OCI-LY1 (cell line): Measurements from ENCODE around the gene COMMD10.

Experiments
- H2AFZ ChIP-seq: fragments of 200-600 bp; sonication (generic), shearing (Covaris generic); 2 replicates; pipeline ENCODE4 v1.6.0; 2014; ENCODE audit warnings: antibody characterized with exemption, mild to moderate bottlenecking, low read length
- H3F3A ChIP-seq: fragments of 200-600 bp; sonication (generic), shearing (Covaris generic); 2 replicates; pipeline ENCODE4 v1.6.0; 2014; ENCODE audit warnings: mild to moderate bottlenecking, antibody characterized with exemption, low read length, moderate library complexity; ENCODE audit not compliant: insufficient read depth
- H3K27ac ChIP-seq: fragments of 200-600 bp; sonication (generic); 2 replicates; pipeline ENCODE4 v1.5.1; 2014; ENCODE audit warnings: low read length, mixed run types, mild to moderate bottlenecking, low read depth; ENCODE audit not compliant: poor library complexity, severe bottlenecking
- H3K27me3 ChIP-seq: fragments of 200-600 bp; sonication (generic); 2 replicates; pipeline ENCODE4 v1.6.0; 2014; ENCODE audit warnings: antibody characterized with exemption, mild to moderate bottlenecking, low read length, moderate library complexity; ENCODE audit not compliant: insufficient read depth
- H3K36me3 ChIP-seq: fragments of 200-600 bp; sonication (generic); 2 replicates; pipeline ENCODE4 v1.6.1; 2014; ENCODE audit warnings: mild to moderate bottlenecking, antibody characterized with exemption, low read length, moderate library complexity, mixed read lengths; ENCODE audit not compliant: insufficient read depth
- H3K4me1 ChIP-seq: fragments of 200-600 bp; sonication (generic); 2 replicates; pipeline ENCODE4 v1.5.1; 2014; ENCODE audit warnings: mild to moderate bottlenecking, low read length, moderate library complexity; ENCODE audit not compliant: insufficient read depth, severe bottlenecking
- H3K4me2 ChIP-seq: fragments of 200-600 bp; sonication (generic), shearing (Covaris generic); 2 replicates; pipeline ENCODE4 v1.6.1; 2014; ENCODE audit warnings: low read length
- H3K4me3 ChIP-seq: fragments of 200-600 bp; sonication (generic); 2 replicates; pipeline ENCODE4 v1.5.1; 2014; ENCODE audit warnings: low read length, low read depth, mild to moderate bottlenecking, mixed read lengths; ENCODE audit not compliant: poor library complexity, severe bottlenecking
- H3K79me2 ChIP-seq: fragments of 200-600 bp; shearing (Covaris generic); 2 replicates; pipeline ENCODE4 v1.6.1; 2016; ENCODE audit warnings: mixed run types, low read length, mixed read lengths; ENCODE audit not compliant: insufficient read depth
- H3K9ac ChIP-seq: fragments of 200-600 bp; sonication (generic), shearing (Covaris generic); 2 replicates; pipeline ENCODE4 v1.6.1; 2014; ENCODE audit warnings: mild to moderate bottlenecking, low read length, mixed read lengths
- H3K9me2 ChIP-seq: fragments of 200-600 bp; sonication (generic), shearing (Covaris generic); 2 replicates; pipeline ENCODE4 v1.6.1; 2014; ENCODE audit warnings: low read depth, mild to moderate bottlenecking, low read length, mixed read lengths
- H3K9me3 ChIP-seq: fragments of 200-600 bp; shearing (Covaris generic); 2 replicates; pipeline ENCODE4 v1.6.1; 2014; ENCODE audit warnings: low read length, mixed read lengths
- H4K20me1 ChIP-seq: fragments of 200-600 bp; sonication (generic), shearing (Covaris generic); 2 replicates; pipeline ENCODE4 v1.6.0; 2016; ENCODE audit warnings: mild to moderate bottlenecking, low read length; ENCODE audit not compliant: insufficient read depth
- CTCF ChIP-seq: fragments of 200-600 bp; sonication (generic), shearing (Covaris generic); IDR thresholded peaks from 2 replicates; pipeline ENCODE4 v1.5.1; 2017; ENCODE audit warnings: mild to moderate bottlenecking, antibody characterized with exemption, low read length, moderate library complexity, mixed read lengths
- EZH2 ChIP-seq: fragments of 200-600 bp; sonication (generic), shearing (Covaris generic); IDR thresholded peaks from 2 replicates; pipeline ENCODE4 v1.8.0; 2017; ENCODE audit warnings: borderline replicate concordance, mixed run types, mild to moderate bottlenecking, antibody characterized with exemption, low read length, moderate library complexity, mixed read lengths

COMMD10 gene

GRCh38 chr5:116045821-116046220 lies 39.0 kb upstream of the COMMD10 start:
- no peaks in the 10 kb centered on the region for H3K9me3 ChIP-seq
- H3K4me1 ChIP-seq, result no peaks in the 10 kb centered on the region
- no peaks in the 10 kb centered on the region for H3F3A ChIP-seq
- no peak overlapping the region for H3K9ac ChIP-seq
- no peaks in the 10 kb centered on the region for H4K20me1 ChIP-seq
- no peak overlapping the region for H3K4me3 ChIP-seq
- H3K27me3 ChIP-seq, result no peaks in the 10 kb centered on the region
- H3K27ac ChIP-seq, result no peak overlapping the region
- H2AFZ ChIP-seq, result no peak overlapping the region
- H3K9me2 ChIP-seq, result no peaks in the 10 kb centered on the region
- H3K36me3 ChIP-seq, result no peaks in the 10 kb centered on the region
- H3K4me2 ChIP-seq, result no peak overlapping the region
- TF ChIP-seq EZH2 (no peak), CTCF (no peak)
- H3K79me2 ChIP-seq, result no peaks in the 10 kb centered on the region

GRCh38 chr5:116046261-116046660 lies 38.6 kb upstream of the COMMD10 start:
- no peaks in the 10 kb centered on the region for H3K27me3 ChIP-seq
- H2AFZ ChIP-seq, result no peak overlapping the region
- H4K20me1 ChIP-seq, result no peaks in the 10 kb centered on the region
- no peak overlapping the region for H3K27ac ChIP-seq
- H3K4me2 ChIP-seq, result no peak overlapping the region
- no peak overlapping the region for H3K9ac ChIP-seq
- H3K36me3 ChIP-seq, result no peaks in the 10 kb centered on the region
- H3K79me2 ChIP-seq, result no peaks in the 10 kb centered on the region
- H3K4me1 ChIP-seq, result no peaks in the 10 kb centered on the region
- no peaks in the 10 kb centered on the region for H3K9me2 ChIP-seq
- no peaks in the 10 kb centered on the region for H3F3A ChIP-seq
- no peak overlapping the region for H3K4me3 ChIP-seq
- no peak for TF ChIP-seq EZH2
- no peak for TF ChIP-seq CTCF
- H3K9me3 ChIP-seq, result no peaks in the 10 kb centered on the region

GRCh38 chr5:116046823-116047222 lies 38.0 kb upstream of the COMMD10 start:
- no peak overlapping the region for H2AFZ ChIP-seq
- no peak for TF ChIP-seq EZH2
- TF ChIP-seq CTCF, result no peak

More at GRCh38 chr5:116046823-116047222, 38.0 kb upstream of the COMMD10 start:
- H3K27me3 ChIP-seq, result no peaks in the 10 kb centered on the region
- no peaks in the 10 kb centered on the region for H3K4me1 ChIP-seq
- H3K9me2 ChIP-seq, result no peaks in the 10 kb centered on the region
- no peaks in the 10 kb centered on the region for H3K9me3 ChIP-seq
- H3K79me2 ChIP-seq, result no peaks in the 10 kb centered on the region
- H3K9ac ChIP-seq, result no peak overlapping the region
- H3K27ac ChIP-seq, result no peak overlapping the region
- H3K4me2 ChIP-seq, result no peak overlapping the region
- H4K20me1 ChIP-seq, result no peaks in the 10 kb centered on the region
- no peak overlapping the region for H3K4me3 ChIP-seq
- H3K36me3 ChIP-seq, result no peaks in the 10 kb centered on the region
- H3F3A ChIP-seq, result no peaks in the 10 kb centered on the region
